HG03558 (cell line): ENCODE measurements around the gene TMEM150C.
"Not testable (repeated sequence)": the region's sequence is repeated elsewhere in the genome, so short reads cannot be mapped to it uniquely, and the experiment has no call there.

Source experiments
- ATAC-seq: cut with Tn5 transposase; IDR thresholded peaks from one replicate; pipeline ENCODE4 v1.9.1; 2021; ENCODE audit warnings: moderate number of reproducible peaks; ENCODE audit not compliant: unreplicated experiment; ENCODE audit errors: extremely low read depth

TMEM150C gene

DNA sequence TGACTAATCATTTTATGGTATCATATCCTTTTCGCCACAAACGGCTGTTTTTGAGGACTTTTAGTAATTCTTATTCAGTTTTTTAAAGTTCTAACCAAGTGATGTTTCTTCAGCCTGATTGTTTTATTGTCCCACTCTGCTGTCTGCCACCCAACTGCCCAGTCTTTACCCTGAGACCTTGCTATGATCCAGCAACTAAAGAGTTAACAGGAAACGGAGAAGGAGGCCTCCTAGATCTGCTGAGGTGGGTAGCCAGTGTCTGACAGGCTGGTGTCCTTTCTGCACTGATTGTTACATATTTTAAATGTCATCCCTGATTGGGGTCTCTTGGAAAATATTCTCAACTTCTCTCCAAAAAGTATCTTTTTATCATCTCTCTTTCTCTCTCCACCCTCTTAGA, 7.9 kb upstream of the TMEM150C start:
- ATAC-seq, result no peak

DNA sequence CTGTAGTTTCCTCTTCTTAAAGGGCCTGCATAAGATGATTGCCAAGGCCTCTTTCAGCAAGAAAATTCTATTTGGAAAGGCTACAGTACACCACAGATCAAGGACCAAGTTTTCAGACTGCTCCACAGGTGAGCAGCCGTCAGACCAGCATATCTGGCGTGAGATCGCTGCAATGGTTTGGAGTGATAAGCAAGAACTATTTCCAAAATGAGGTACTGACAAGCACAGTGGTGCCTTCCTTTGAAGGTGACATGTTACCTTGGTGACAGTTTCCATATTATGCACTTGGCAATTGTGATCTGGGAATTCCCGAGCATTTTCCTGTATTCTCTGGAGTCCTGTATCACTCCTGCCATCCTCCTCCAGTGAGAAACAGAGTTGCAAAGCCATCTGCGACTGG, 7.3 kb upstream of the TMEM150C start:
- ATAC-seq, result no peak

DNA sequence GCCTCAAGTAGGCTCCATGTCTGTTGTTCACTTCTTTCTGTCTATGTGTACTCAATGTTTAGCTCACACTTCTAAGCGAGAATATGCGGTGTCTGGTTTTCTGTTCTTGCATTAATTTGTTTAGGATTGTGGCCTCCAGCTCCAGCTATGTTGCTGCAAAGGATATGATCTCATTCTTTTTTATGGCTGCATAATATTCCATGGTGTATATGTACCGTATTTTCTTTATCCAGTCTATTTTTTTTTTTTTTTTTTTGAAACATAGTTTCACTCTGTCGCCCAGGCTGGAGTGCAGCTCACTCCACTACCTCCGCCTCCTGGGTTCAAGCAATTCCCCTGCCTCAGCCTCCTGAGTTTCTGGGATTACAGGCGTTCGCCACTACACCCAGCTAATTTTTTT, 5.7 kb upstream of the TMEM150C start:
- no peak for ATAC-seq

DNA sequence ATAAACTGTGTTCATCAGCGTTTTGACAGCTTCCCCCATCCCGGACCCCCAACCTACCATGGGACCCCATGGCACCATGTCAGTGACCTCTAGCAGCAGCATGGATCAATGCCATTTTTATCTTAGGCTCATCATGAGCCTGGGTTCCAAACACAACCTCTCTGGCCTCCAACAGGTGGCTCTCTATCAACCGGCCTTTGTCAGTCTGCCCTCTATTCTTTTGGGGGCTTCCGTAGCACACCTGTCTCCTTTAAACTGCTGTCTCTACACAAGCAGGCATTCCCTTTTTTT, 721 bp upstream of the TMEM150C start:
- ATAC-seq, result no peak

DNA sequence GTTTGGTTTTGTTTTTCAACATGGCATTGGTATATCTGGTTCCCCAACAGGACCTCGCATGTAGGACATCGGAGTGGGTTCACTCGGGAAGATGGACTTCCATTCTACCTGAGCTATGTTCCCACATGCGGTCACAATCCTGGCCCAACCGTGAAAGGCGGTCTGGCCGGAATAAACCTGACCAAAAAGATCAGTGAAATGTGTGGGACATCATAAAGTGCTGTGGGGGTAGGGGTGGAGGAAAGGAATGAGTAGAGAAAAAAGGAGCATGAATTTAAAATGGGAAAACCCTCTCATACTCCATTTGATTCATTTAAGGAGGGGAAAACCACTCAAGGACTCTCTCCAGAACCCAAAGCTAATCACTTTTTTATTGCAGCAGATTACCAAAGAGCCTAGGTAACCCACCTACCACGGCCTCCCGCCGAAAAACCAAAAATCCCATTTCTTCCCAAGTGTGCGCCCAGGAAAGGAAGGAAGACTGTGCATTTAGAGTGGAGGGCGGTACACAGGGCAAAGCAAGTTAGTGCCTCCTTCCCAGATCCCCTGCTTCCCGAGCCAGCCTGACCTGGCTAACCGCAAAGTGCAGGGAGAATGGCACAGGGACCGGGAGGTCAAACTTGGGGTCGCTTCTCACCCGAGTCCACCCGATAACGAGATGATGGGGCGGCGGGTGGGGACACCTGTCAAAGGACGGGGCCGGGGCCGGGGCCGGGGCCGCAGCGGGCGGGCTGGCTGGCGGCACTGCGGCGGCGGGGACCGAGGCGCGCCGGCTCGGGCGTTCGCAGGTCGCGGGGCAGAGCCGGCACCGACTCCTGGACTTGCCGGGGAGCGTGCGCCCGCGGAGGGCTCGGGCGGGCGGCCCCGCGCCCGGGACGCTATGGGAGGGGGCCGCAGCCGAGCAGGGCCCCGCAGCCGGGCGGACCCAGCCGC, 669 bp downstream of the TMEM150C start:
- ATAC-seq, result no peak

DNA sequence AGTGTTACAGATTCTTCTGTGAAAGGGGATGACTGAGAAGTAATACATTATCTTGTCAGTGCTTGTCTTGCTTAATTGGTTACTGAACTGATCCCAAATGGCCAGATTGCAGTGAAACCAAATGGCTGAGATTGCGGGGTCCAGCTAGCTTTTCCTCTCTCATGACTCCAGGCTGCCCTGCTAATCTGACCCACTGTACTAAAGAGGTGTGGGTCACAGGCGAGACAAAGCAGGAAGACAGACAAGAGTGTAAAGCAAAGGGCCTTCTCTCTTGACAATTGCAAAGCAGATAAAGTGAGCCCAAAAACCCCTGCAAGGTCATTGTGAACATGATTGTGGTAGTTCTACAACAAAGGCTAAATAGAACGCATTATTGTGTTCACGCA, 2.1 kb downstream of the TMEM150C start:
- no peak for ATAC-seq

DNA sequence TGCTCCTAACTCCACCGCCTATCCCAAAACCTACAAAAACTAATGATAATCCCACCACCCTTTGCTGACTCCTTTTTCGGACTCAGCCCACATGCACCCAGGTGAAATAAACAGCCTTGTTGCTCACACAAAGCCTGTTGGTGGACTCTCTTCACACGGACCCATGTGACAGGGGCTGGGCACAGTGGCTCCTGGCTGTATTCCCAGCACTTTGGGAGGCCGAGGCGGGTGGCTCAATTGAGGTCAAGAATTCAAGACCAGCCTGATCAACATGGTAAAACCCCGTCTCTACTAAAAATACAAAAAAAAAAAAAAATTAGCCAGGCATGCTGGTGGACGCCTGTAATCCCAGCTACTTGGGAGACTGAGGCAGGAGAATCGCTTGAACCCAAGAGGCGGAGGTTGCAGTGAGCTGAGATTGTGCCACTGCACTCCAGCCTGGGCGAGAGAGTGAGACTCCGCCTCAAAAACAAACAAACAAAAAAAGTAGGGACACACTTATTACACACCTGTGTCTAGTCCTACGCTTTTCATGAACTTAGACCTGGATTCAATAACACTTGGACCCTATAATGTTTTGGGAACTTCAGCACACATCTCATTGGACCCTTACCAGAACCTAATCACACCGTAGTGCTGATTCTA, 2.6 kb downstream of the TMEM150C start:
- ATAC-seq, result not testable (repeated sequence)

DNA sequence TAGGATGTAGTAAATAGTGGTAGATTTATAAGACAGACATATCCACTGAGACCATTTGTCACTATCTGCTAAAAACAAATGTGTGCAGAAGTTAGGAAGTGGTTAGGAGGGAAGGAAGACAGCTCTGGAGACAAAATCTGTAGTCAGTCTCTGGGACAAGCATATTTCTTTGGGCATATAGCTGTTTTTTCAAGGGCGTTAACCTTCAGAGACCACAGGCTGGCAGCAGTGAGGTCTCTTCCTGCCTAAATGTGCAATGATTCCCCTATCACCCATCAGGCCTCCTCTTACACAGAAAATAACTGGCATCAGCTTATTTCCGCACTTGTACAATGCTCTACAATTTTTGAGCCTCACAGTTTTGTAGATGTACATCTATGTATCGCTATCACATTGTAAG, 6.5 kb downstream of the TMEM150C start:
- ATAC-seq, result no peak

DNA sequence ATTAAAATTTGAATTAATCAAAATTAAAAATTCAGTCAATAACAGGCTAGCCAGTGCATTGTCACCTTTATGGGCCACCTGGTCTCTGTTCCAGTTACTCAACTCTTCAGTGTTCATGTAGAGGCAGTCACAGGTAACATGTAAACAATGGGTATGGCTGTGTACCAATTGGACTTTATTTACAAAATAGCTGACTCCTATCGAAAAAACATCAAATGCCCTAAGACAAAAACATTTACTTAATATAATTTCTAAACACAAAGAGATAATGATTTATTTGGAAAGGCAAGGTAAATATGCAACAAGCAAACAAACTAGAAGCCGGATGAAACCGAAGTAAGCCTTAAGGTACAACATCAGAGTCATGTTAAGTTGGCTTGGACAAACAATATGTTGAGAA, 8.8 kb downstream of the TMEM150C start:
- no peak for ATAC-seq

DNA sequence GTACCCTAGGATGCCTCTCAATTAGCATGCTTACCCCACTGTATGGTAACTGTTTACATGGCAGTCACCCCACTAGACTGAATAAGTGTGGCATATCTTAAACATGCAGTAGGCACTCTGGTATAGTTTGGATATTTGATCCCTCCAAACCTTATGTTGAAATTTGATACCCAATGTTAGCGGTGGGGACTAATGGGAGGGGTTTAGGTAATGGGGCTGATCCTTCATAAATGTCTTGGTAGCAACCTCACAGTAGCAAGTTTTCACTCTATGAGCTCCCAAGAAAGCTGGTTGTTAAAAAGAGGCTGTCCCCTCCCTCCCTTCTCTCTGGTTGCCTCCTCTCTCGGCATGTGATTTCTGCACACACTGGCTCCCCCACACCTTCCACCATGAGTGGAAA, 10.1 kb downstream of the TMEM150C start:
- no peak for ATAC-seq

DNA sequence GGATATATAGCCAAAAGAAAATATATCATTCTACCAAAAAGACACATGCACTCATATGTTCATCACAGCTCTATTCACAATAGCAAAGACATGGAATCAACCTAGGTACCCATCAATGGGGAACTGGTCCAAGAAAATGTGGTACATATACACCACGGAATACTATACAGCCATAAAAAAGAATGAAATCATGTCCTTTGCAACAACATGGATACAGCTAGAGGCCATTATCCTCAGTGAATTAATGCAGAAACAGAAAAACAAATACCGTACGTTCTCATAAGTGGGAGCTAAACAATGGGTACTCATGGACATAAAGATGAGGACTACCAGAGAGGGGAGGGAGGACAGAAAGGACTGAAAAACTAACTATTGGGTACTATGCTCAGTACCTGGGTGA, 13.9 kb downstream of the TMEM150C start:
- not testable (repeated sequence) for ATAC-seq

DNA sequence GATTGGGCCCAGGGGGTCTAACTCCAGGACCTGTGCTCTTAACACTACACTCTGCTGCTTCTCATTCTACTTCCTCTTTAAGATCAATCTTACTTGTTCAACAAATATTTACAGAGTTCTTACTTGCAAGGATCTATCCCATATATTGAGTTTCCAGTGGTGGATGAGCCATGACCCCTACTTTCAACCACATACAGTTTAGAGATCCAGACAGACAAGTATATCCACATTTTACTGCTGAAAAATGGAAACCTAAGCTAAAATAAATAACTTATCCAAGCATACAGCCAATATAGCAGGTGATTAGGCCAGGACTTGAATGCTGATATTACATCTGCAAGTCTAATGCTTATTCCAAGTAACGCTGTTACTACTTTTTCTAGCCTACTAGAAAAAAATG, 18.7 kb downstream of the TMEM150C start:
- no peak for ATAC-seq

DNA sequence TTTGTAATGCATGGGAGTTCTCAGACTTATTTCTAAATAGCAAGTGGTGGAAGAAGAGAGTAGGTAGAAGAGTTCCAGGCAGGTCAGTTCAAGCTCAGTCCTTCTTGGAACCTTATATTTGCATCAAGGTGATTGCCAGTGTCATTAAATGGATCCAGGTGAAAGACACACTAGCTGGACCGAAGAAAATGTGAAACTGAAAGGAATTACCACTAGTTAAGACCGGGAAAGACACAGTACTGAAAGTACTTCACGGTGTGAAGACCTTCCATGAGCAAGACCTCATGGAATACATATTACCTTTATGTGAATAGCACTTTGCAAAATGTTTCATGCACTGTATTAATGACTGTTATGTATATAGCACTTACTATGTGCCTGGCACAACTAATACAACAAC, 19.1 kb downstream of the TMEM150C start:
- ATAC-seq, result no peak

DNA sequence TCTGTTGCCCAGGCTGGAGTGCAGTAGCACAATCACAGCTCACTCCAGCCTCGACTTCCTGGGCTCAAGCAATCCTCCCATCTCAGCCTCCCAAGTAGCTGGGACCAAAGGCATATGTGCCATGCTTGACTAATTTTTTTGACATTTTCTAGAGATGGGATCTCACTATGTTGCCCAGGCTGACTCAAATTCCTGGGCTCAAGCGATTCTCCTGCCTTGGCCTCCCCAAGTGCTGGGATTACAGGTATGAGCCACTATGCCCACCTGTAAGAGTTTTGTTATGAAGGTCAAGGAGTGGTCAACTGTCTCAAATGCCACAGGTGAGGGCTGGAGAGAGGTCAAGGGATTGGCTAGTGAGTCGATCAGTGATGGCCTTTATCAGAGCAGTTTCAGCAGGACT, 32.5 kb downstream of the TMEM150C start:
- no peak for ATAC-seq

DNA sequence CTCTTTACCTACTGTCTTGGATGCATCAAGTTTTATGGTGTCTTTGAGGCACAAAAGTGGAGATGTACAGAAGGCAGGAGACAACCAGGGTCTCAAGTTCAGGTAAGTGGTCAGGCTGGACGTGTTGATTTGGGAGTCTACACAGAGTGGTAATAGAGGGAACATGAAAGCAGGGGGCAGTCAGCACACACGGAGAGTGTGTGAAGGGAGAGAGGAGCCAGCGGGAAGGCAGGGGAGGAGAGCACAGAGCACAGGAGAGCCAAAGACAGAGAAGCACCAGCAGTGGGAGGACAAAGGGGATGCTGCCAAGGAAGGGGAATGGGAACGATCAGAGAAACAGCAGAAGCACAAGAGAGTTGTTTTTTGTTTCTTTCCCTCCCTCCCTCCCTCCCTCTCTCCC, 32.9 kb downstream of the TMEM150C start:
- ATAC-seq, result no peak

DNA sequence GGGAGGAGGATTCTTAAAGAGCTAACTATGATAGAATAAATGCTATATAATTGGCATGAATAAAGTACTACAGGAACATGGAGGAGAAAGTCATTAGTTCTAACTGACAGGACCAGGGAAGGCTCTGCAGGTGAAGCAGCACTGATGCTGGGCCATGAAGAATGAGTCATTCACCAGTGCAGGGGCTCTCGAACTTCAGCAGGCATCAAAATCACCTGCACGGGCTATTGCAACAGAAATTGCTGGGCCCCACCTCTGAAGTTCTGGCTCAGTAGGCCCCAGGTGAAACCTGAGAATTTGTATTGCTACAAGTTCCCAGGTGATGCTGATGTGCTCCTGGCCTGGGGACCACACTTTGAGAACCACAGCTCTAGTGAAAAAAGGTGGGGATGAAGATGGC, 33.7 kb downstream of the TMEM150C start:
- no peak for ATAC-seq

DNA sequence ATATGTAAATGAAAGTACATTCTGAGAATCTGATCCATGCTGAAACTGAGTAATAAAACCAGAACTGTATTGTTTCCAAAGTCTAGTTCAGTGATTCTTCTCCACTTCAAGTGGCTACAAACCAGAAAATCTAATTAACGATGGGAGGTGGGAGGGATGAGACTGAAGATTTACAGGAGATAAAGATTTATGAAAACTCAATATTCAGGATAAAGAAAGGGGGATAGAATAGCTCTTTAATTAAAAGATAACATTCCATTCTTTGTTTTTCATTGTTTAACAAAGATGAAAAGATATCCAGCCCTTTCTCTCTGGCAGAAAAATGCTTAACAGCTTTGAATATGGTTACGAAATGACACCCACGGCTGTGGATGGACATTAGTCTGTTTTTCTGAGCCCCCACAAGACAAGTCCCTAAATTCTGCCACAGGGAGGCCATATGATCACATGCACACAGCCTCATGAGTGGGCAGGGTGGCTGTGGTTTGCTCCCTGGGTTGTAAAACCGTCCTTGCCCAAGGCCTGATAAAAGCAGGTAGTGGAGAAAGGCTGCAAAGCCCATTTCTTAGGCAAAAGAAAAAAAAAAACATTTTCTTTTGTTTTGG, 36.4 kb downstream of the TMEM150C start:
- ATAC-seq, result no peak

DNA sequence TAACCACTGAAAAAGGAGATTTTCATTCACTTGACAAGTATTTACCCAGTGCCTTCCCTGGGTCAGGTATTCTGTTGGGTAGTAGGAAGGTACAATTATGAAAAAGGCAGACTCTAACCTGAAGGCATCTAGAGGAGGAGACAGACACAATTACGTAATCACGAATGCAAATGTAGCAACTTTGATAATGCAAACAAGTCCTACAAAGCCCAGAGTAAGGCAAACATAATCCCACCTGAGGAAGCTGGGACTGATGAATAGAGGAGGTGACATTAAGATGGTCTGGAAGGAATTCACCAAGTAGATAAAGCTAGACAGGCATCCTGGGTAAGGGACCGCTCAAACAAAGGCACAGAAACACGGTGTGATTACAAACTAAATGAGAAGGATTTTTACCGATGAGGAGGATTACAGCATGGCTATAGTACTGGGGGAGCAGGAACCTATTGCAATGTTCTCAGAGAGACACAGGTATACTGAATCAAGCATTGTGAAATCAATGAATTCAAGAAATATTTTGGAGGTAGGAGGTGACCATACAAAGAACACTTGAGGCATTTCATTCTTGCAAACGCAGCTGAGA, 37.1 kb downstream of the TMEM150C start:
- no peak for ATAC-seq

DNA sequence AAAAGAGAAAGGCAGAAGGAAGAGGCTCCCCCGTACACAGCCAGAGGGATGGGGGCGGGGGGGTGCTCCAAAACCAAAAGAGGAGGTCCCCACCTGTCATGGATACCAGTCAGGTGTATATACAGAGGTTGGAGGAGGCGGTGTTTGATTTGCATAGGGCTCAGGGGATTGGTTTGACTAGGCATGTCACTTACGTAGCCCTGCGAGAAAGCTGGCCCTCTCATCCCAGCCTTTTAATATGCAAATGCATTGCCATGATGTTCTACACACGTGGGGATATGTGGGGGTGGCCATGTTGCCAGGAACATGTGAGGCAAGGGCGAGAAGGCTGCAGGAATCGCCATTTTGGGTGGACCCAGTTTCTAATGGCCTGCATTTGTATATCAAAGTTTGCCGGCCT, 38.6 kb downstream of the TMEM150C start:
- ATAC-seq, result no peak

DNA sequence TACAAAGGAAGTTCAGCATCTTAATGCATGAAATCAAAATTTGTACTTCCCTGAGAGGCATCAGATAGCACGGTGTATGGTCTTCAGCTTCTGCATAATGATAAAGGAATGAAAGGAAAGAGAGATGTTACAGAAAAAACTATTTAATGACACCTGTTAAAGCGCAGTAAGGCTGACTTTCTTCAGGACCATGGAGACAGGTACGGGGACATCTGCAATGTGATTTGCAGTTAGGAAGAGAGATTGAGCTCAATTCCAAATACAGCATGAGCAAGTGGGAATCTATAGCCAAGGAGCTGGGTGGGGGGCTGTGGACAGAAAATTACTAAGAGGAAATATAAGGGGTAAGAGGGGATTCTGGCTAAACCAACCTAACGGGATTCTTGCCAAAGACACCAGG, 39.3 kb downstream of the TMEM150C start:
- no peak for ATAC-seq

DNA sequence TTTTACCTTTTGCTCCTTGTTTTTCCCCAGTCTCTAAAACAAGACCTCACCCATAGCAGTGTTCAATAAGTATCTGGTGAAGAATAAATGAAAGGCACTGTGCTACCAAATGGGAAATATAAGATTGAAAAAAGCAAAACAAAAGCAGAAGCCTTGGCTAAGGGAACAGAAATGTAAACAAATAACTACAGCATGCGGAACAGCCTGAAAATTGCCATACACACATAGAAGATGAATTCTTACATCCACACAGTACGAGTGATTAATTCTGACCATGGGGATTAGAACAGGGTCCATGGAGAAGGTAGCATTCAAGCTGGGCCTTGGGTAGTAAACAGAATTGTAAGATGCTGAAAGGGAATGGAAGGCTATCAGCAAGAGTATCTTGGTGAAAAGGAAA, 40.5 kb downstream of the TMEM150C start:
- no peak for ATAC-seq
